ENCODE measurements around the gene CD300LG.
"Not testable (repeated sequence)": the region's sequence is repeated elsewhere in the genome, so short reads cannot be mapped to it uniquely, and the experiment has no call there.

Gene CD300LG

DNA sequence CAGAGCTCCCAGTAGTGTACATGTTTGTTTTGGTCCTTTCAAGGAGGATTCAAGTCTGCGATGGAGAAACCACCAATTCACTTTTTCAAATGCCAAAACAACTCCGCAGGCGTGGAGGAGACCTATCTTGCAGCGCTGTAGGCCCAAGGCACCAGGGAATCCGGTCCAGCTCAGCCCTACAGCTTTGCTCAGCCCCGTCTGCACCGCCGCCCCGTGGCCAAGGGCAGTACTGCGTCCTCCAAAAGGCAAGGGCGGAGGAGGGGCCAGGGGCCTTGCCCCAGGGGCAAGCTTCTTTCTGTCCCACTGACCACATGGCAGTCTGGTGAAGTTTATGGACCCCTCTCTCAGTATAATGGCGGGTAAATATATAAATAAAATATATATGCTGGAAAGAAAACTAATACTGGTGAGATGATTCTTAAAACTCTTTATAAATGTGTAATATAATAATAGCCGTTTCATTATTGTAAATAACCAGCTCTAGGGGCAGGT is 709 bp upstream of the CD300LG start:
- in situ Hi-C loops (cut with MboI; ENCODE audit: low pct_unique_long_range_greater_than_20kb, low sequenced_read_pairs): no loop called here
- peak; percentile 73 for DNase-seq

DNA sequence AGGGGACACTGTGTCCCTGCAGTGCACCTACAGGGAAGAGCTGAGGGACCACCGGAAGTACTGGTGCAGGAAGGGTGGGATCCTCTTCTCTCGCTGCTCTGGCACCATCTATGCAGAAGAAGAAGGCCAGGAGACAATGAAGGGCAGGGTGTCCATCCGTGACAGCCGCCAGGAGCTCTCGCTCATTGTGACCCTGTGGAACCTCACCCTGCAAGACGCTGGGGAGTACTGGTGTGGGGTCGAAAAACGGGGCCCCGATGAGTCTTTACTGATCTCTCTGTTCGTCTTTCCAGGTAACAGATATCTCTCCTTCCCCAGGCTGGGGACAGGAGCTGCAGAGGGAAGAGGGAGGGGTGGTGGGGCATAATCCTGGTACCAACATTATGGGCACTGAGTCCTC is 1.6 kb downstream of the CD300LG start:
- no peak for DNase-seq
- in situ Hi-C loops (cut with MboI; ENCODE audit: low pct_unique_long_range_greater_than_20kb, low sequenced_read_pairs): no loop called here

DNA sequence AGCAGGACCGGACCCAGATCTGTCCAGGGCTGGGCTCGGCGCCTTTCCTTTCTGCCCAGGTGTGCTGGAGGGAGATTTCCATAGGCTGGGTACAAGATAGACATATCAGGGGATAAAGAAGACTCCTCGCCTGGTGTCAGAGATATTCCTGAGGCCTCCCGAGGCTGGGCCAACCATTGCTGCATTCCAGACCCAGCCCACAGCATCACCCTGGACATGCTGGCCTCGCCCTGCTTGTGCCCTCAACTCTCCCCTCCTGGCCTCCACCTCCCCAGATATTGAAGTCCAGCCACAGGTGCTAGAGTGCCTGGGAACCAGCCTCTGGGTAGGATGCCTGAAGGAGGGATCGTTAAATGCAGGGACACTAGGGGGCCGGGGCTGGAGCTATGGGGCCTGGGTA is 2.1 kb downstream of the CD300LG start:
- in situ Hi-C loops (cut with MboI; ENCODE audit: low pct_unique_long_range_greater_than_20kb, low sequenced_read_pairs): no loop called here
- DNase-seq: no peak

DNA sequence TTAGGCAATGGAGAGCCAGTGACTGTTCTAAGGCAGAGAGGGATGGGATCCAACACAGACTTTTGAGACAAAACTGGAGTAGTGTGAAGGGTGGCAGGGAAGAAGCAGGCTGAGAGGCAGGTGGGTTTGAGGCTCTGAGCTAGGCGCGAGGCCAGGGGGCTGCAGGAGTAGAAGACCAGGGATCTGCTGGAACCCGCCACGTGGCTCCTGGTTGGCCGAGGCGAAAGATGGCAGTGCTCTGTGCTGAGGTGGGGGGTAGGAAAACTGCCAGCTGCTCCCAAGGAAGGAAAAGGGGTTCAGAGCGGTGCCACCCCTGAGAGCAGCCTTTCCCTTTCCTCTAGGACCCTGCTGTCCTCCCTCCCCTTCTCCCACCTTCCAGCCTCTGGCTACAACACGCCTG is 5.6 kb downstream of the CD300LG start:
- DNase-seq: no peak
- in situ Hi-C loops (cut with MboI; ENCODE audit: low pct_unique_long_range_greater_than_20kb, low sequenced_read_pairs): no loop called here

DNA sequence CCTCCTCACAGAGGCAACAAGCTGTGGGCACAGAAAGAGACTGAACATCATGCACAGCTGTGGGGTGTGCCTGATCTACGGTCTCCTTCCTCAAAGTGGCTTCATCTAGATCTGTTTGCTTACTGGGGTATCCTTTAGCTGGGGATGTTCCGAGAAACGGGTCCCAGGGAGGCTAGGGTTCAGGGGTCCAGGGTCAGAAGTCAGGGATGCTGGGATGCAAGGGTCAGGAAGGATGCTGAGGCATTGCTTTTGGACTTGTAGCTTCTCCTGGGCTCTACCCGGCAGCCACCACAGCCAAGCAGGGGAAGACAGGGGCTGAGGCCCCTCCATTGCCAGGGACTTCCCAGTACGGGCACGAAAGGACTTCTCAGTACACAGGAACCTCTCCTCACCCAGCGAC is 6.6 kb downstream of the CD300LG start:
- no peak for DNase-seq
- in situ Hi-C loops (cut with MboI; ENCODE audit: low pct_unique_long_range_greater_than_20kb, low sequenced_read_pairs): no loop called here

GRCh38 chr17:43854498-43854897 is 7.5 kb downstream of the CD300LG start:
- no peak for DNase-seq
- in situ Hi-C loops (cut with MboI; ENCODE audit: low pct_unique_long_range_greater_than_20kb, low sequenced_read_pairs): no loop called here

DNA sequence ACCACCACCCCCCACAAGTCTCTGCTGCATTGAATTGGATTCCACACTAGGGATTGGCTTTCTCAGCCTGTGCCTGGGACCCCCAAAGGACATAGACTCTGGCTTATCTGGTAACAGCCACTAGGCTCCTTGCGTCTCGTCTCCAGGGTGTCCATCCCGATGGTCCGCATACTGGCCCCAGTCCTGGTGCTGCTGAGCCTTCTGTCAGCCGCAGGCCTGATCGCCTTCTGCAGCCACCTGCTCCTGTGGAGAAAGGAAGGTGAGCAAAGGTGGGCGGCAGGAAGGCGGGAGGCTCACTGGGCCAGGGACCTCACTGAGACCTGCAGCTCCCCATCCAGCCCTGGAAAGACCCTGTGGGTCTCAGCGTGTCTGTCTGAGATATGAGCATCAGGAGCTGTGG is 8.1 kb downstream of the CD300LG start:
- in situ Hi-C loops (cut with MboI; ENCODE audit: low pct_unique_long_range_greater_than_20kb, low sequenced_read_pairs): no loop called here

GRCh38 chr17:43856141-43856540 is 9.2 kb downstream of the CD300LG start:
- DNase-seq: no peak
- in situ Hi-C loops (cut with MboI; ENCODE audit: low pct_unique_long_range_greater_than_20kb, low sequenced_read_pairs): no loop called here

More for the DNA sequence above, 8.1 kb downstream of the CD300LG start:
- no peak for DNase-seq

GRCh38 chr17:43857141-43857540 is 10.2 kb downstream of the CD300LG start:
- no peak for DNase-seq
- in situ Hi-C loops (cut with MboI; ENCODE audit: low pct_unique_long_range_greater_than_20kb, low sequenced_read_pairs): no loop called here

DNA sequence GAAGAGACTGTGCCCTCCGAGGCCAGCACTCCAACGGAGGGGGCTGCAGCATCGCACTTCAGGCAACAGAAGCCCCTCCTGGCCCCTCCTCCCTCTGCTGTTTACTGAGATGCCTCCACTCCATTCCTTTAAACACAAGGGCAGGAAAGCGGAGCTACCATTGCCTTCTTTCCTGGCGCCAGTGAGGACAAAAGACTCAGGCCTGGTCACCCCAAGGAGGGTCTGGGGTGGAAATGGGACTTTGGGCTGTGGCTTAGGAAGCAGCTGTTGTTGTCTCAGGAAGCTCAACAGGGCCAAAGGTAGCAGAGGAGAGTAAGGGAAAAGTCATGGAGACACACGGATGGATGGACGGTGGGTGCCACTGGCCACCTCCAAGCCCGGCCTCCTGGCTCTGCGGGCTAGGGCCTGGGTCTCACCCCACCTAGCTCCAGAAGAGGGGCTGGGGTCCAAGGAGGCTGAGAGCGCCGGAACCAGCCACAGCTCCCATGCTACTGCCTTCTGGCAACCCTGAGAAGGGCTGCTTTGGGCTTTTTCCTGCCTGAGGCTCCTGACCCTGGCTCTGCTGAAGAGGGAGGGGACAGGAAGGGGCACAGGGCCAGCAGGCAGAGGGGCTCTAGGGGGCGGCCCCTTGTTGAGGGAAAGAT is 11.1 kb downstream of the CD300LG start:
- no peak for DNase-seq
- in situ Hi-C loops (cut with MboI; ENCODE audit: low pct_unique_long_range_greater_than_20kb, low sequenced_read_pairs): no loop called here

DNA sequence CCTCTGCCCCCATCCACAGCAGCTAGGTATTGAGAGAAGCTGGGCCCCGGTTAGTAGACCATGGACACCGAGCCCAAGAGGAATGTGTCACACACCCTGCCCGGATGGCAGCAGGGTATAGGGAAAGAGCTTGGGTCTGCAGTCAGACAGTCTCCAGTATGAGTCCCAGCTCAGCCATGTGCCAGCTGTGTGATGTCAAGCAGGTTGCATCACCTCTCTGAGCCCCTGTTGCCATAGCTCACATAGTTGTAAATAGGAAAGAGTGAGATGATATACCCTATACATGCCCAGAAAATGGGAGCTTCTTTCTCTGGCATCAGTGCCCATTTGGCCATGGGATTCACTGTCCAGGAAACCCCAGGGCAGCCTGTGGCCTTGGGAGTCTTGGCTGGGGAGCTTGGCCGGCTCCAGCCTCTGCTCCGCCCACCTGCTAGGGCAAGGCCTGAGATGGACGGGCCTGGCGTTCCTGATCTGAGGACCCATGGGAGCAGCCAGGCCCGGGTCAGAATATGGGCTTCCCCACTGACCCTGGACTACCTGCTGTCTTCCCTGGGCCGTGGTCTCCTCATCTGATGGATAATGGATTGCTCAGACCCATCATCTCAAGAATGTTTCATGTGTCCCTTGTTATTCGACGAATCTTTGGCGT is 13.2 kb downstream of the CD300LG start:
- no peak for DNase-seq
- in situ Hi-C loops (cut with MboI; ENCODE audit: low pct_unique_long_range_greater_than_20kb, low sequenced_read_pairs): no loop called here

DNA sequence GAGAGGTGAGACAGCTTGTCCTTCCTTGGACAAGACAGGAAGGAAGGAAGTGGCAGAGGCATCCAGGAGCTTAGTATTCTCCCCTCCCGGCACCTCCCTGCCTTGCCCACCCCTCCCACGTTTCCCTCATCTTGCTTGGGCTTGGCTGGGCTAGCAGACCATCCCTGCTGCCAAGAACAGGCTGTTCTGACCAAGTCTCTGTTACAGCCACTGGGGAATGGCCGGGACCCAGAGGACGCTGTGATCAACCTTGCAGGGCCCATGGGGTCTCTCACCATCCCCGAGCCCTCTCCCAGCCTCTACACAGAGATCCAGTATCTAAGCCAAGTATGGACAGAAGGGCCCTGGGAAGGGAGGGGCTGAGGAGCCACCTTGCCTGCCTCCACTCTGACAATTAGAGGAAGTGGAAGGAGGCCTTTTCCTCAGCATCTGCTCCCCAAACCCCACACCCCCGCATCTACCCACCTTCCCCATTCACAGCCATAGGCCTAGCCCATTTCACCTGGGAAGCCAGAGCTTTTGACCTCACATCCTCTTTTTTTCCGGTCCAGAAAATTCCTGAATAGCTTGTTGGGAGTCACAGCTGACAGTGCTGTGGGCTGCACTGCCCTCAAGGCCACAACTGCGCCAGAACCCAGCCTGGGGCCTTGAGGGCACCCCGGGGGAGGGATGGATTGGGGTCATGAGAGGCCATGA is 14.1 kb downstream of the CD300LG start:
- peak; percentile 50 for DNase-seq
- in situ Hi-C loops (cut with MboI; ENCODE audit: low pct_unique_long_range_greater_than_20kb, low sequenced_read_pairs): no loop called here

DNA sequence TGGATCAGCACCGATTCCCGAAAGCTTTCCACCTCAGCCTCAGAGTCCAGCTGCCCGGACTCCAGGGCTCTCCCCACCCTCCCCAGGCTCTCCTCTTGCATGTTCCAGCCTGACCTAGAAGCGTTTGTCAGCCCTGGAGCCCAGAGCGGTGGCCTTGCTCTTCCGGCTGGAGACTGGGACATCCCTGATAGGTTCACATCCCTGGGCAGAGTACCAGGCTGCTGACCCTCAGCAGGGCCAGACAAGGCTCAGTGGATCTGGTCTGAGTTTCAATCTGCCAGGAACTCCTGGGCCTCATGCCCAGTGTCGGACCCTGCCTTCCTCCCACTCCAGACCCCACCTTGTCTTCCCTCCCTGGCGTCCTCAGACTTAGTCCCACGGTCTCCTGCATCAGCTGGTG is 15.0 kb downstream of the CD300LG start:
- in situ Hi-C loops (cut with MboI; ENCODE audit: low pct_unique_long_range_greater_than_20kb, low sequenced_read_pairs): no loop called here
- no peak for DNase-seq

GRCh38 chr17:43864161-43864984 is 17.4 kb downstream of the CD300LG start:
- in situ Hi-C loops (cut with MboI; ENCODE audit: low pct_unique_long_range_greater_than_20kb, low sequenced_read_pairs): no loop called here
- DNase-seq: no peak

- DNase-seq: no peak
- in situ Hi-C loops (cut with MboI; ENCODE audit: low pct_unique_long_range_greater_than_20kb, low sequenced_read_pairs): no loop called here
Observed at GRCh38 chr17:43868226-43868994, 21.4 kb downstream of the CD300LG start.

GRCh38 chr17:43869031-43869430 is 22.1 kb downstream of the CD300LG start:
- in situ Hi-C loops (cut with MboI; ENCODE audit: low pct_unique_long_range_greater_than_20kb, low sequenced_read_pairs): not testable (repeated sequence)

DNA sequence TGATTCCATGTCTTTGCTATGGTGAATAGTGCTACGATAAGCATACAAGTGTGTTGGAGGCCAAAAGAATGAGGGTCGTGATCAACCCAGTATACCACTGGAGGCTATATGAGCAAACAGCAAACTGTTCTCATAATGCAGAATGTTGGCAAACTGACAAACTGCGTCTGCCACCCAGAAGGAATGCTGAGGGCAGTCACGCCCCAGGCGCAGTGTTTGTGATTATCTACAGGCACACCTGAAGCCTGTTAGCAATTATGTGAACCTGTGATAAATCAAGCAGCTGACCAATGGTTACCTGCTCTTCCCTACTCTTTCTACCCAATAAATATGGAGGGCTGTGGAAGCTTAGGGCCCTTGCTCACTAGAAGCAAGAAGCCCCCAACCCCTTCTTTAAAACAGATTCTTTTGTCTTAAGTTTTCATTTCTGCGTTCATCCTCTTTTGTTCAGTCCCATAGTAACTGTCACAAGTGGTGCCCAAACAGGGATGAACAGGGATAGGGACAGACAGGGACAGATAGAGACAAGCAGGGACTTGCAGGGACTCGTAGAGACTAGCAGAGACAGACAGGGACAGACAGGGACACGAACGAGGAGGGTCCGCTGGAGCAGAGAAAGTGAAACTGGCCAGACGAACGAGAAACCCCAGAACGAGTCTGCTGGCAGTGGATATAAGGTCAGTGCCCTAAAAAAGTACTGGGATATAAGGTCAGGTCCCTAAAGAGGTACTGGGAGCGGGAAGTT is 25.1 kb downstream of the CD300LG start:
- no peak for DNase-seq

More at GRCh38 chr17:43869031-43869430, 22.1 kb downstream of the CD300LG start:
- DNase-seq: not testable (repeated sequence)

GRCh38 chr17:43873091-43873490 is 26.1 kb downstream of the CD300LG start:
- no peak for DNase-seq
- in situ Hi-C loops (cut with MboI; ENCODE audit: low pct_unique_long_range_greater_than_20kb, low sequenced_read_pairs): no loop called here

More for the DNA sequence above, 25.1 kb downstream of the CD300LG start:
- in situ Hi-C loops (cut with MboI; ENCODE audit: low pct_unique_long_range_greater_than_20kb, low sequenced_read_pairs): no loop called here

Measured in KBM-7 (cell line).